Caco-2 (cell line): Measurements from ENCODE around the gene POLR2E. TPM values are rescaled to one million over a fixed set of nuclear protein-coding genes. Genes with fewer than 3 reads are reported as not detected.

Source experiments
- BruUV-seq: library from RNA; stranded (reverse); fragments of 400-500 nt; replicated peaks from 2 replicates; lab custom pipeline; 2021; lab: Mats Ljungman, UMichigan
- CTCF ChIA-PET: fragments of 300-600 bp; sonication (Branson Sonifier 250); formaldehyde crosslinking; loops from one replicate; lab custom pipeline; 2022; ENCODE audit warnings: antibody characterized with exemption; lab: Charles Lee
- POLR2A ChIA-PET: fragments of 300-600 bp; sonication (Branson Sonifier 250); formaldehyde crosslinking; loops from one replicate; lab custom pipeline; 2022; ENCODE audit warnings: antibody characterized with exemption; lab: Charles Lee
- DNase-seq, 2 experiments: peaks; one replicate each; pipeline versions ENCODE4 v3.0.0 to v3.0.0-alpha.2; 2020 to 2022
- H3K27me3 ChIP-seq: replicated peaks from 2 replicates; pipeline ENCODE4 v1.6.0; 2011; ENCODE audit warnings: low read length; ENCODE audit not compliant: control insufficient read depth, insufficient read depth
- H3K36me3 ChIP-seq: 2 replicates; pipeline ENCODE4 v1.5.1; 2011; ENCODE audit warnings: low read length; ENCODE audit not compliant: control insufficient read depth, insufficient read depth
- H3K4me1 ChIP-seq: fragments of 250-450 bp; sonication (Bioruptor Pico); 2 replicates; pipeline ENCODE4 v1.5.1; 2020; ENCODE audit warnings: mild to moderate bottlenecking
- H3K4me3 ChIP-seq: 2 replicates; pipeline ENCODE4 v1.5.1; 2011; ENCODE audit warnings: low read depth, mild to moderate bottlenecking, control low read depth, low read length
- H3K9me3 ChIP-seq: fragments of 250-450 bp; sonication (Bioruptor Pico); 2 replicates; pipeline ENCODE4 v1.5.1; 2020; ENCODE audit warnings: mild to moderate bottlenecking, moderate library complexity
- H3K27ac Mint-ChIP-seq: one replicate; pipeline ENCODE4 v1.8.0; 2022; ENCODE audit warnings: mixed read lengths; ENCODE audit not compliant: unreplicated experiment
- H3K27me3 Mint-ChIP-seq: one replicate; pipeline ENCODE4 v1.8.0; 2022; ENCODE audit warnings: mixed read lengths; ENCODE audit not compliant: insufficient read depth, unreplicated experiment
- H3K36me3 Mint-ChIP-seq: one replicate; pipeline ENCODE4 v1.8.0; 2022; ENCODE audit warnings: mild to moderate bottlenecking, mixed read lengths; ENCODE audit not compliant: insufficient read depth, unreplicated experiment
- H3K4me1 Mint-ChIP-seq: one replicate; pipeline ENCODE4 v1.8.0; 2022; ENCODE audit warnings: low read depth, mixed read lengths; ENCODE audit not compliant: unreplicated experiment
- H3K4me3 Mint-ChIP-seq: one replicate; pipeline ENCODE4 v1.8.0; 2022; ENCODE audit warnings: mild to moderate bottlenecking, moderate library complexity, mixed read lengths; ENCODE audit not compliant: unreplicated experiment
- H3K9me3 Mint-ChIP-seq: one replicate; pipeline ENCODE4 v1.8.0; 2022; ENCODE audit warnings: mixed read lengths; ENCODE audit not compliant: unreplicated experiment
- CTCF ChIP-seq, 2 experiments: fragments of 200-600 bp in 1 of 2; IDR thresholded peaks; 1 replicate in 1 of 2; 2 replicates in 1 of 2; pipeline versions ENCODE4 v1.5.1 to v1.8.0; 2011 to 2022; ENCODE audit warnings: antibody characterized with exemption in 1 of 2, control low read depth in 1 of 2, inconsistent platforms in 1 of 2, low read depth in 1 of 2, low read length in 1 of 2, mild to moderate bottlenecking in 1 of 2, moderate library complexity in 1 of 2; ENCODE audit not compliant: insufficient read depth in 1 of 2, severe bottlenecking in 1 of 2, unreplicated experiment in 1 of 2
- intact Hi-C: fragments of 100-400 bp; cut with micrococcal nuclease; formaldehyde crosslinking; loops from one replicate; pipeline ENCODE4 v1.10.0; 2022; ENCODE audit not compliant: unreplicated experiment
- total RNA-seq: library from RNA; stranded (reverse); gene quantifications from 2 replicates; pipeline ENCODE4 v1.2.3, GENCODE V29; 2022

Gene POLR2E
- total RNA-seq, 1 experiment from 2014 or later: 264 TPM

GRCh38 chr19:1128106-1128505, 32.9 kb upstream of the POLR2E start:
- H3K27me3 Mint-ChIP-seq: no peaks in the 10 kb centered on the region
- DNase-seq: no peak
- 0 out of 2 replicates have a peak, but pooled peaks cover 3% of the 10 kb centered on the region for H3K4me1 ChIP-seq
- no peaks in the 10 kb centered on the region for H3K9me3 Mint-ChIP-seq
- H3K27me3 ChIP-seq: no peaks in the 10 kb centered on the region
- no peak for TF ChIP-seq CTCF (IDR thresholded peaks at IDR 0.05; ENCODE audit: insufficient read depth in 1 of 2, low read depth in 1 of 2, low read length in 1 of 2, severe bottlenecking in 1 of 2, unreplicated experiment in 1 of 2)
- no peak overlapping the region for H3K4me3 ChIP-seq
- H3K36me3 Mint-ChIP-seq: peaks cover 33% of the 10 kb centered on the region
- no TSS peak for BruUV-seq
- POLR2A ChIA-PET: no interaction called here
- CTCF ChIA-PET: no interaction called here
- H3K4me1 Mint-ChIP-seq: no peaks in the 10 kb centered on the region
- H3K36me3 ChIP-seq: no peaks in the 10 kb centered on the region; the same call in 1 of the 2 replicates
- H3K9me3 ChIP-seq: no peaks in the 10 kb centered on the region
- intact Hi-C loops: no loop called here
- H3K27ac Mint-ChIP-seq: no peak overlapping the region
- H3K4me3 Mint-ChIP-seq: no peak overlapping the region

GRCh38 chr19:1126984-1127760, 32.0 kb upstream of the POLR2E start:
- ChIA-PET CTCF (no interaction called here), POLR2A (no interaction called here)
- Mint-ChIP-seq H3K9me3 (no peaks in the 10 kb centered on the region), H3K27me3 (no peaks in the 10 kb centered on the region), H3K4me1 (no peaks in the 10 kb centered on the region), H3K36me3 (peaks cover 31% of the 10 kb centered on the region), H3K4me3 (no peak overlapping the region), H3K27ac (no peak overlapping the region)
- Histone ChIP-seq H3K36me3 (no peaks in the 10 kb centered on the region; the same call in 1 of the 2 replicates), H3K4me1 (no peaks in the 10 kb centered on the region), H3K27me3 (no peaks in the 10 kb centered on the region), H3K9me3 (no peaks in the 10 kb centered on the region), H3K4me3 (no peak overlapping the region)
- no peak for DNase-seq
- intact Hi-C loops: no loop called here
- TF ChIP-seq CTCF (IDR thresholded peaks at IDR 0.05; ENCODE audit: insufficient read depth in 1 of 2, low read depth in 1 of 2, low read length in 1 of 2, severe bottlenecking in 1 of 2, unreplicated experiment in 1 of 2): no peak
- no TSS peak for BruUV-seq

DNA sequence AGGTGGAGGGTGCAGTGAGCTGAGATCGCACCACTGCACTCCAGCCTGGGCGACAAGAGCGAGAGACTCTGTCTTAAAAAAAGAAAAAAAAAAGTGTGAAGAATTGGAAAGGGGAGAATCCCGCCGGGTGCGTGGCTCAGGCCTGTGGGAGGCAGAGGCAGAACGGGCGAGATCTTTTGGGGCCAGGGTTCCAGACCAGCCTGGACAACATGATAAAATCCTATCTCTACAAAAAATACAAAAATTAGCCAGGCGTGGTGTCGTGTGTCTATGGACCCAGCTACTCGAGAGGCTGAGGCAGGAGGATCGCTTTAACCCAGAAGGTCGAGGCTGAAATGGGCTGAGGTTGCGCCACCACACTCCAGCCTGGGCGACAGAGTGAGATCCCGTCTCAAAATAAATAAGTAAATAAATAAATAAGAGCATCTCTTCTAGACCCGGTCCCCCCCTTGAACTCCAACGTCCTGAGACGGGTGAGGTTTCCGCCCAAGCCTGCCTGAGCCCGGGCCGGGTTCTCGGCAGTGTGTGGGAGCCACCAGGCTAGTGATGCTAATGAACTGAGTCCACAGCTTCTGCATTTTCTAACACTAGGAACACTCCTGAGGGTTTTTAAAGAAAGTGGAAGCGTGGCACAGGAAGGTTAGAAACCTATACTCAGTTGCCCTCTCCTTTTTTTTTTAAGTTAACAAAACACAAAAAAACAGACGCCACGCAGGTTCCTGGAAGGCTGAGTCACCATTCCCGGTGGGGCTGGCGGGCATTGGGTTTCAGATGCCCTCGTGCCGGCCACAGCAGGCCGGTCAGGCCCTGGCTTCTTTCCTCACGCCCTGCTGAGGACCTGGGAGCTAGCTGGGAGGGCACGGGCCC, 30.7 kb upstream of the POLR2E start:
- H3K9me3 ChIP-seq: no peaks in the 10 kb centered on the region
- BruUV-seq: no TSS peak
- CTCF ChIA-PET: interaction anchor here (0.7 kb wide), 2 partner anchors 12 to 33 kb away, joined by 4 to 5 read pairs; no protein-coding TSS in a partner anchor
- no peaks in the 10 kb centered on the region for H3K4me1 ChIP-seq
- Mint-ChIP-seq H3K36me3 (peaks cover 41% of the 10 kb centered on the region), H3K27ac (no peak overlapping the region), H3K9me3 (no peaks in the 10 kb centered on the region), H3K4me1 (no peaks in the 10 kb centered on the region), H3K27me3 (no peaks in the 10 kb centered on the region), H3K4me3 (no peak overlapping the region)
- no peak for TF ChIP-seq CTCF (IDR thresholded peaks at IDR 0.05; ENCODE audit: insufficient read depth in 1 of 2, low read depth in 1 of 2, low read length in 1 of 2, severe bottlenecking in 1 of 2, unreplicated experiment in 1 of 2)
- no peak overlapping the region for H3K4me3 ChIP-seq
- intact Hi-C loops: no loop called here
- H3K27me3 ChIP-seq: no peaks in the 10 kb centered on the region
- POLR2A ChIA-PET: no interaction called here
- H3K36me3 ChIP-seq: no peaks in the 10 kb centered on the region; the same call in 1 of the 2 replicates
- DNase-seq: no peak
